T-cell (primary cell): ENCODE results near the gene CLEC4D. TPM values are rescaled to one million over a fixed set of nuclear protein-coding genes. Genes with fewer than 3 reads are reported as not detected.
A peak's percentile ranks its signal among the peaks of the same experiment; 100 is the strongest.
"Not testable (repeated sequence)": the region's sequence is repeated elsewhere in the genome, so short reads cannot be mapped to it uniquely, and the experiment has no call there.

Source experiments
- ATAC-seq, 4 experiments: fragments of 200-7000 bp in 3 of 4; fragments of 150-1000 bp in 1 of 4; cut with Tn5 transposase; replicated peaks in 1 of 4; 1 replicate in 3 of 4; 2 replicates in 1 of 4; pipeline ENCODE4 v1.10.0; 2021; ENCODE audit warnings: moderate library complexity in 3 of 4, mild to moderate bottlenecking in 2 of 4, moderate number of reproducible peaks in 1 of 4
- CTCF ChIA-PET, 2 donors: fragments of 300-600 bp; sonication (Branson Sonifier 250); formaldehyde crosslinking; loops; one replicate each; lab custom pipeline; 2022; ENCODE audit warnings: antibody characterized with exemption in 2 of 2; lab: Charles Lee
- POLR2A ChIA-PET, 2 donors: fragments of 300-600 bp; sonication (Branson Sonifier 250); formaldehyde crosslinking; loops; one replicate each; lab custom pipeline; 2022; ENCODE audit warnings: antibody characterized with exemption in 2 of 2; lab: Charles Lee
- DNase-seq, 35 experiments: peaks; one replicate each; pipeline versions ENCODE4 v3.0.0 to v3.0.0-alpha.2; 2013 to 2023
- H3K27ac ChIP-seq: one replicate; pipeline ENCODE4 v1.5.1; 2013; ENCODE audit warnings: low read length
- H3K27me3 ChIP-seq, 2 experiments: replicated peaks in 1 of 2; 1 replicate in 1 of 2; 2 replicates in 1 of 2; pipeline versions ENCODE4 v1.6.1 to v1.7.0; 2013; ENCODE audit warnings: low read length in 1 of 2, mixed read lengths in 1 of 2; ENCODE audit not compliant: control insufficient read depth in 2 of 2, insufficient read depth in 2 of 2; ENCODE audit errors: extremely low read depth in 1 of 2
- H3K36me3 ChIP-seq, 2 donors: 1 replicate in 1 of 2; 2 replicates in 1 of 2; pipeline versions ENCODE4 v1.6.1 to v1.7.0; 2013; ENCODE audit warnings: low read length in 1 of 2; ENCODE audit not compliant: control insufficient read depth in 2 of 2, insufficient read depth in 1 of 2; ENCODE audit errors: extremely low read depth in 1 of 2
- H3K4me1 ChIP-seq, 2 experiments: 1 replicate in 1 of 2; 2 replicates in 1 of 2; pipeline versions ENCODE4 v1.6.1 to v1.7.0; 2013; ENCODE audit warnings: low read length in 2 of 2, mixed read lengths in 1 of 2; ENCODE audit not compliant: insufficient read depth in 2 of 2, control insufficient read depth in 1 of 2; ENCODE audit errors: extremely low read depth in 1 of 2
- H3K4me3 ChIP-seq, 2 donors: 1 replicate in 1 of 2; 2 replicates in 1 of 2; pipeline versions ENCODE4 v1.5.1 to v1.7.0; 2013; ENCODE audit warnings: mild to moderate bottlenecking in 2 of 2, low read length in 1 of 2, moderate library complexity in 1 of 2; ENCODE audit not compliant: control insufficient read depth in 1 of 2; ENCODE audit errors: extremely low read depth in 1 of 2
- H3K9me3 ChIP-seq: 2 replicates; pipeline ENCODE4 v1.7.0; 2013
- H3K27ac Mint-ChIP-seq, 2 donors: one replicate each; pipeline ENCODE4 v1.8.0; 2020 to 2021; ENCODE audit warnings: mild to moderate bottlenecking in 2 of 2, mixed read lengths in 2 of 2
- H3K27me3 Mint-ChIP-seq, 2 donors: one replicate each; pipeline ENCODE4 v1.8.0; 2021 to 2022; ENCODE audit warnings: mixed read lengths in 2 of 2
- H3K36me3 Mint-ChIP-seq: one replicate; pipeline ENCODE4 v1.8.0; 2021; ENCODE audit warnings: mixed read lengths
- H3K4me1 Mint-ChIP-seq, 3 donors: one replicate each; pipeline ENCODE4 v1.8.0; 2020 to 2022; ENCODE audit warnings: mixed read lengths in 3 of 3, mild to moderate bottlenecking in 1 of 3
- H3K4me3 Mint-ChIP-seq, 3 donors: one replicate each; pipeline ENCODE4 v1.8.0; 2020 to 2022; ENCODE audit warnings: mild to moderate bottlenecking in 3 of 3, mixed read lengths in 3 of 3, moderate library complexity in 3 of 3
- H3K9me3 Mint-ChIP-seq, 3 donors: one replicate each; pipeline ENCODE4 v1.8.0; 2020 to 2022; ENCODE audit warnings: mixed read lengths in 3 of 3
- WGBS: methylation state at CpG from one replicate; pipeline ENCODE4 v1.1.5; 2013; ENCODE audit warnings: missing lambda C conversion rate; ENCODE audit not compliant: insufficient coverage; 5-methylcytosine and 5-hydroxymethylcytosine counted together
- total RNA-seq, 35 experiments: library from RNA in 6 of 35; stranded (reverse) in 6 of 35; fragments of 120-200 nt in 1 of 35; gene quantifications; one replicate each; pipeline versions ENCODE4 v1.2.1 to v1.2.4 and lab custom pipeline; 2013 to 2026

Gene CLEC4D
- total RNA-seq, 5 donors from 2014 or later (not counting 1 experiment from before 2014, with no cell fraction given) = not detected

- no peaks in the 10 kb centered on the region for H3K4me1 ChIP-seq
- H3K27me3 ChIP-seq = no peaks in the 10 kb centered on the region
- DNase-seq (no peak), ATAC-seq (no peak)
- H3K27me3 Mint-ChIP-seq = peaks cover 23% of the 10 kb centered on the region in 2 donors
- no peaks in the 10 kb centered on the region for H3K36me3 ChIP-seq
- no peaks in the 10 kb centered on the region for H3K4me1 Mint-ChIP-seq
- H3K27ac Mint-ChIP-seq = no peak overlapping the region
- no peaks in the 10 kb centered on the region for H3K9me3 ChIP-seq
- H3K4me3 Mint-ChIP-seq = no peak overlapping the region
- H3K9me3 Mint-ChIP-seq = peaks cover 0 to 6% (median 0%) of the 10 kb centered on the region in 3 donors
- 84% methylated on average over 3 of the region's 4 CpGs for WGBS
- H3K36me3 Mint-ChIP-seq = no peaks in the 10 kb centered on the region
- no peak overlapping the region for H3K27ac ChIP-seq
- CTCF ChIA-PET = no interaction called here
- no peak overlapping the region for H3K4me3 ChIP-seq
- POLR2A ChIA-PET = no interaction called here
These were observed 5.9 kb downstream of the CLEC4D start for GRCh38 chr12:8519171-8519570.

- Histone ChIP-seq H3K4me3 (no peak overlapping the region), H3K9me3 (no peaks in the 10 kb centered on the region), H3K27me3 (peaks cover 0 to 15% of the 10 kb centered on the region in 2 experiments), H3K36me3 (no peaks in the 10 kb centered on the region), H3K27ac (no peak overlapping the region), H3K4me1 (no peaks in the 10 kb centered on the region)
- ChIA-PET CTCF (no interaction called here), POLR2A (no interaction called here)
- Mint-ChIP-seq H3K4me1 (no peaks in the 10 kb centered on the region), H3K36me3 (no peaks in the 10 kb centered on the region), H3K27me3 (peaks cover 28 to 29% of the 10 kb centered on the region in 2 donors), H3K4me3 (no peak overlapping the region), H3K9me3 (peaks cover 11 to 25% (median 13%) of the 10 kb centered on the region in 3 donors), H3K27ac (no peak overlapping the region)
- WGBS = 95% methylated on average over 22 of the region's 30 CpGs
- ATAC-seq (no peak), DNase-seq (no peak)
These were observed 14.2 kb downstream of the CLEC4D start for GRCh38 chr12:8527250-8528130.

- Mint-ChIP-seq H3K27me3 (peaks cover 17 to 30% of the 10 kb centered on the region in 2 donors), H3K36me3 (no peaks in the 10 kb centered on the region), H3K27ac (no peak overlapping the region), H3K4me1 (no peaks in the 10 kb centered on the region), H3K4me3 (no peak overlapping the region), H3K9me3 (no peaks in the 10 kb centered on the region)
- DNase-seq (no peak), ATAC-seq (no peak)
- Histone ChIP-seq H3K36me3 (no peaks in the 10 kb centered on the region), H3K9me3 (no peaks in the 10 kb centered on the region), H3K27me3 (peaks cover 0 to 14% of the 10 kb centered on the region in 2 experiments), H3K27ac (no peak overlapping the region), H3K4me1 (no peaks in the 10 kb centered on the region), H3K4me3 (no peak overlapping the region)
- WGBS = 93% methylated on average over 3 of the region's 7 CpGs
- ChIA-PET POLR2A (no interaction called here), CTCF (no interaction called here)
These were observed 18.7 kb downstream of the CLEC4D start for GRCh38 chr12:8532045-8532444.

GRCh38 chr12:8537820-8538219 lies 24.5 kb downstream of the CLEC4D start:
- H3K9me3 Mint-ChIP-seq, H3K4me3 ChIP-seq, ATAC-seq, H3K9me3 ChIP-seq, H3K27ac ChIP-seq, CTCF ChIA-PET, H3K4me3 Mint-ChIP-seq, H3K27me3 ChIP-seq, DNase-seq, H3K27ac Mint-ChIP-seq, H3K36me3 ChIP-seq, H3K36me3 Mint-ChIP-seq, H3K4me1 ChIP-seq, H3K4me1 Mint-ChIP-seq, POLR2A ChIA-PET: not testable (repeated sequence)
- 94% methylated on average over 3 of the region's 16 CpGs for WGBS
- H3K27me3 Mint-ChIP-seq = peaks cover 25 to 47% of the 10 kb centered on the region in 2 donors

GRCh38 chr12:8540831-8541230 lies 27.5 kb downstream of the CLEC4D start, which contains the start of gene CLEC4E:
CLEC4E (minus strand) TSS chr12:8540905; CDS start chr12:8540797, 108 bp downstream.
- ATAC-seq, H3K9me3 Mint-ChIP-seq, H3K9me3 ChIP-seq, H3K36me3 Mint-ChIP-seq, POLR2A ChIA-PET, H3K27me3 ChIP-seq, H3K27ac ChIP-seq, H3K4me3 Mint-ChIP-seq, DNase-seq, H3K36me3 ChIP-seq, H3K4me3 ChIP-seq, H3K4me1 ChIP-seq: not testable (repeated sequence)
- peaks cover 15 to 41% of the 10 kb centered on the region in 2 donors for H3K27me3 Mint-ChIP-seq
- peaks cover 0 to 11% (median 9%) of the 10 kb centered on the region in 3 donors for H3K4me1 Mint-ChIP-seq
- WGBS = no CpG with 5 or more reads among the region's 4 CpGs
- CTCF ChIA-PET = interaction anchor here (0.5 to 0.7 kb wide), 2 partner anchors 10 to 848 kb away, joined by 3 to 4 read pairs; no protein-coding TSS in a partner anchor
- peak within 1 kb of the TSS in 1 of 2 donors; percentile 34 for H3K27ac Mint-ChIP-seq

GRCh38 chr12:8541562-8541961 lies 28.3 kb downstream of the CLEC4D start:
- Mint-ChIP-seq H3K27me3 (peaks cover 15 to 39% of the 10 kb centered on the region in 2 donors), H3K4me3 (no peak overlapping the region), H3K4me1 (peaks cover 0 to 11% (median 9%) of the 10 kb centered on the region in 3 donors), H3K9me3 (no peaks in the 10 kb centered on the region), H3K27ac (peak overlapping the region in 1 of 2 donors; percentile 34), H3K36me3 (no peaks in the 10 kb centered on the region)
- DNase-seq (no peak), ATAC-seq (no peak)
- 66% methylated on average over 5 of the region's 10 CpGs for WGBS
- Histone ChIP-seq H3K27me3 (no peaks in the 10 kb centered on the region), H3K9me3 (no peaks in the 10 kb centered on the region), H3K27ac (no peak overlapping the region), H3K36me3 (no peaks in the 10 kb centered on the region), H3K4me1 (peaks cover 0 to 5% of the 10 kb centered on the region in 2 experiments), H3K4me3 (no peak overlapping the region)
- POLR2A ChIA-PET = no interaction called here
- CTCF ChIA-PET = interaction anchor here (0.7 to 0.9 kb wide), 3 partner anchors 26 to 732 kb away, joined by 3 to 6 read pairs (median 5); no protein-coding TSS in a partner anchor
